Nephron (organoid): ENCODE data around the gene LRP1.

Experiments
- H3K27ac Mint-ChIP-seq, 3 experiments: 2 replicates each; pipeline ENCODE4 v1.8.0; 2020; ENCODE audit warnings: mixed read lengths in 3 of 3, mild to moderate bottlenecking in 2 of 3, moderate library complexity in 1 of 3
- H3K27me3 Mint-ChIP-seq: 2 replicates; pipeline ENCODE4 v1.8.0; 2021; ENCODE audit warnings: low read depth, mild to moderate bottlenecking, moderate library complexity, mixed read lengths
- H3K36me3 Mint-ChIP-seq: 2 replicates; pipeline ENCODE4 v1.8.0; 2020; ENCODE audit warnings: low read depth, mixed read lengths
- H3K4me1 Mint-ChIP-seq: 2 replicates; pipeline ENCODE4 v1.8.0; 2020; ENCODE audit warnings: mixed read lengths
- H3K4me3 Mint-ChIP-seq, 3 experiments: 2 replicates each; pipeline ENCODE4 v1.8.0; 2020; ENCODE audit warnings: mild to moderate bottlenecking in 3 of 3, mixed read lengths in 3 of 3, moderate library complexity in 2 of 3
- H3K9me3 Mint-ChIP-seq: 2 replicates; pipeline ENCODE4 v1.8.0; 2020; ENCODE audit warnings: mixed read lengths
- CTCF ChIP-seq, 3 experiments: fragments of 200-600 bp; sonication (generic); IDR thresholded peaks; one replicate each; pipeline ENCODE4 v1.5.0; 2021; ENCODE audit warnings: antibody characterized with exemption in 3 of 3; ENCODE audit not compliant: unreplicated experiment in 3 of 3

The LRP1 gene

GRCh38 chr12:57097554-57097835 is 30.8 kb upstream of the LRP1 start:
- no peak for TF ChIP-seq CTCF (IDR thresholded peaks at IDR 0.05; ENCODE audit: unreplicated experiment in 3 of 3)
- Mint-ChIP-seq H3K4me3 (no peak overlapping the region), H3K4me1 (peaks cover 56% of the 10 kb centered on the region), H3K27ac (peak overlapping the region in 2 of 3 experiments; percentile 30 to 92), H3K27me3 (no peaks in the 10 kb centered on the region), H3K9me3 (no peaks in the 10 kb centered on the region), H3K36me3 (peaks cover 75% of the 10 kb centered on the region)

- Mint-ChIP-seq H3K36me3 (peaks cover 69% of the 10 kb centered on the region), H3K4me3 (no peak overlapping the region), H3K4me1 (peaks cover 49% of the 10 kb centered on the region), H3K9me3 (no peaks in the 10 kb centered on the region), H3K27me3 (no peaks in the 10 kb centered on the region), H3K27ac (peak overlapping the region in 1 of 3 experiments; percentile 46)
- TF ChIP-seq CTCF (IDR thresholded peaks at IDR 0.05; ENCODE audit: unreplicated experiment in 3 of 3), result no peak
Observed at GRCh38 chr12:57098546-57098945, 29.7 kb upstream of the LRP1 start.

- H3K27me3 Mint-ChIP-seq, result no peaks in the 10 kb centered on the region
- TF ChIP-seq CTCF (IDR thresholded peaks at IDR 0.05; ENCODE audit: unreplicated experiment in 3 of 3), result no peak
- no peaks in the 10 kb centered on the region for H3K9me3 Mint-ChIP-seq
- H3K4me1 Mint-ChIP-seq, result peaks cover 43% of the 10 kb centered on the region
- peak overlapping the region; percentile 5 to 55 (median 46) for H3K27ac Mint-ChIP-seq
- H3K36me3 Mint-ChIP-seq, result peaks cover 66% of the 10 kb centered on the region
- H3K4me3 Mint-ChIP-seq, result no peak overlapping the region
Observed at GRCh38 chr12:57099047-57099714, 29.1 kb upstream of the LRP1 start.

- Mint-ChIP-seq H3K27ac (no peak overlapping the region), H3K27me3 (no peaks in the 10 kb centered on the region), H3K4me1 (peaks cover 38% of the 10 kb centered on the region), H3K36me3 (peaks cover 69% of the 10 kb centered on the region), H3K4me3 (no peak overlapping the region), H3K9me3 (no peaks in the 10 kb centered on the region)
- no peak for TF ChIP-seq CTCF (IDR thresholded peaks at IDR 0.05; ENCODE audit: unreplicated experiment in 3 of 3)
Observed at GRCh38 chr12:57099766-57100165, 28.5 kb upstream of the LRP1 start.

- TF ChIP-seq CTCF (IDR thresholded peaks at IDR 0.05; ENCODE audit: unreplicated experiment in 3 of 3), result no peak
- Mint-ChIP-seq H3K27me3 (no peaks in the 10 kb centered on the region), H3K9me3 (no peaks in the 10 kb centered on the region), H3K27ac (no peak overlapping the region), H3K36me3 (peaks cover 59% of the 10 kb centered on the region), H3K4me3 (no peak overlapping the region), H3K4me1 (peaks cover 31% of the 10 kb centered on the region)
Observed at GRCh38 chr12:57101892-57102695, 26.2 kb upstream of the LRP1 start.

- H3K36me3 Mint-ChIP-seq, result peaks cover 54% of the 10 kb centered on the region
- H3K4me1 Mint-ChIP-seq, result peaks cover 30% of the 10 kb centered on the region
- H3K4me3 Mint-ChIP-seq, result no peak overlapping the region
- H3K9me3 Mint-ChIP-seq, result no peaks in the 10 kb centered on the region
- no peaks in the 10 kb centered on the region for H3K27me3 Mint-ChIP-seq
- no peak for TF ChIP-seq CTCF (IDR thresholded peaks at IDR 0.05; ENCODE audit: unreplicated experiment in 3 of 3)
- no peak overlapping the region for H3K27ac Mint-ChIP-seq
Observed at GRCh38 chr12:57103856-57104255, 24.4 kb upstream of the LRP1 start.
